Stimulated activated CD4-positive, alpha-beta T cell treated with anti-CD3 and anti-CD28 coated beads, TNF-alpha, amount 100 ng/mL, for 48 hours (primary cell): ENCODE measurements around the gene REXO1.

Source experiments
- DNase-seq, 3 donors: peaks; one replicate each; pipeline ENCODE4 v3.0.0-alpha.2; 2020; ENCODE audit warnings: low read depth in 3 of 3

REXO1 gene

DNA sequence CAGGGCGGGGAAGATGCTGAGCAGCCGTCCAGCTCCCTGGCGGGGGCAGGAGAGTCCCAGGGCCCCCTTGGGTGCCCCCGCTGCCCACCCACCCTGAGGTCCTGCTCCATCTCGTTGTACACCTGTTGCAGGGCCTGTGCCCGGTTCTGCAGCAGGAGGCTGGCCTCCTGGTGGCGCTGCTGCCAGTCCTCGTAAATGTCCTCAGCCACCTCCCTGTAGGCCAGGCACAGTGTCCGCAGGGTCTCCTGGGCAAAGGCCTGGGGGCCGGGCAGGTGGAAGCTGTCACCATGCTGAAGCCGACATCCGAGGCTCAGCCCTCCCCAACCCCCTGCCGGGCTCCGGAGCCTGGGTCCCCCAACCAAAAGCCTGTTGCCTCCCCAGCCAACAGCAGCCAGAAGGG is 56.4 kb downstream of the REXO1 start:
- no peak for DNase-seq

DNA sequence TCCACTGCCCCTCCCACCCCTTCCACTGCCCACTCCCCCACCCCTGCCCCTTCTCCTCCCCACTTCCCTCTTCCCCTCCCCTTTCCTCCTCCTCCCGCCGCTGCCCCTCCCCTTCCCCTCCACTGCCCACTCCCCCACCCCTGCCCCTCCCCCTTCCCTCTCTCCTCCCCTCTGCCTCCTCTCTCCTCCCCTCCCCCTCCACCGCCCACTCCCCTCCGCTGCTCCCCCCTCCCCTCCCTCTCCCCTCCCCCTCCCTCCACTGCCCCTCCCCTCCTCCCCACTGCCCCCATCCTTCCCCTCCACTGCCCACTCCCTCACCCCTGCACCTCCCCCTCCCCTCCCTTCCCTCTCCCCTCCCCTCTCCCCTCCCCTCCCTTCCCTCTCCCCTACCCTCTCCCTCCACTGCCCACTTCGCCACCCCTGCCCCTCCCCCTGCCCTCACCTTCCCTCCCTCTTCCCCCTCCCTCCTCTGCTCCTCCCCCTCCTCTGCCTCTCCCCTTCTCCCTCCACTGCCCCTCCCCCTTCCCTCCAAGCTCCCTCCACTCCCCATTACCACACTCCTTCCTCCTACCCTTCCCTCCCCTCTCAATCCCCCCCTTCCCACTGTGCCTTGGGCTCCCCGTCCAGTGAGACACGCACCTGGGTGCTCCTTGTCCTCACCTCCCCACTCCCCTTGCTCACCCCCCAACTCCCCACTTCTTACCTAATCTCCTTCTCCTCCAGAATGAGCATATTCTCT is 58.1 kb downstream of the REXO1 start:
- no peak for DNase-seq

- DNase-seq: no peak
Measured at GRCh38 chr19:1789261-1790041, 58.8 kb downstream of the REXO1 start.

GRCh38 chr19:1787116-1787515 is 61.2 kb downstream of the REXO1 start:
- no peak for DNase-seq

- no peak for DNase-seq
Measured at GRCh38 chr19:1786668-1787067, 61.6 kb downstream of the REXO1 start.

DNA sequence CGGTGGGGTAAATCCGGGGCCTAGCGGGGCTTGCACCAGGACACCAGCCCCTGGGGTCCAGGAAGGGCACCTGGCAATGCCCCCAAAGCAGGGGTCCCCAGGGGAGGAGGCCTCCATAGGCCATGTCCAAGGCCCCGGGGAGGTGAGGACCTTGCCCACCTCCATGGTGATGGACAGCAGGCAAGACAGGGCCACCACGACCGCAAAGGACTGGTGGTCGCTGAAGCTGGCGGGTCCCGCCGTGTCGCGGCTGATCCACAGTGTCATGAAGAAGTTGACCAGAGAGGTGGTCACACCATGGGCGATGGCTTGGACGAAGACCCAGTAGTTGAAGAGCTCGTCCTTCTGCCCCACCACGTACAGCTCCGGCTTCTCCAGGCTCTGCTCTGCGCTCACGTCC is 63.0 kb downstream of the REXO1 start:
- DNase-seq: no peak

DNA sequence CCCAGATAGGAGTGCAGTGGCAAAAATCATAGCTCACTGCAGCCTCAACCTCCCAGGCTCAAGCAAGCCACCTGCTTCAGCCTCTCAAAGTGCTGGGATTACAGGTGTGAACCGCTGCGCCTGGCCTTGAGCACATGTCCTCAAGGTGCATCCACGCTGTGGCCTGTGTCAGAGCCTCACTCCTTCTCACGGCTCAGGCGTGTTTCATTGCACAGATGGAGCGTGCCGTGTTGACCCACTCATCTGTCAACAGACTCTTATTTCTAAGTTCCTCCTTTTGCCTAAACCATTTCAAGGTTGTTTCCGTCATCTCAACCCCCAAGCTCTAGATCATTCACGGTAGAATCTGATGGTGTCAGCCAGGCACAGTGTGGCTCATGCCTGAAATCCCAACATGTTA is 64.4 kb downstream of the REXO1 start:
- no peak for DNase-seq

DNA sequence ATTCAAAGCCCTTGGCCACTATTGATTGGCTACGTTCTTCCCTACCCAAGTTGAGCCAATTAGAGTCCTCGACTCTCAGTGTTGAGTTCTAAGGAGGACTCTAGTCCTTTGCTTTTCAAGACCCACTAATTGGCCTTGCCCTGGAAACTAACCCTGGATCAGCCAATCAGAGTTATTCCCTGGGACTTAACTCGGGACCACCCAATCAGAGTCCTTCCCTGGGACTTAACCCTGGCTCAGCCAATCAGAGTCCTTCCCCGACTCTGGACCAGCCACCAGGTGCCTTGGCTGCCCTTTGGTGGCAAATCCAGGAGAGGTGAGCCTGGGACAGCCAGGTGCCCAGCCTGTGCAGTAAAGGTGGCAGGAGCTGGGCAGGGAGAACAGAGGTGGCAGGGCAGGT is 64.9 kb downstream of the REXO1 start:
- no peak for DNase-seq

- no peak for DNase-seq
Measured at GRCh38 chr19:1782521-1782920, 65.8 kb downstream of the REXO1 start.

GRCh38 chr19:1780272-1780958 is 67.9 kb downstream of the REXO1 start:
- no peak for DNase-seq

DNA sequence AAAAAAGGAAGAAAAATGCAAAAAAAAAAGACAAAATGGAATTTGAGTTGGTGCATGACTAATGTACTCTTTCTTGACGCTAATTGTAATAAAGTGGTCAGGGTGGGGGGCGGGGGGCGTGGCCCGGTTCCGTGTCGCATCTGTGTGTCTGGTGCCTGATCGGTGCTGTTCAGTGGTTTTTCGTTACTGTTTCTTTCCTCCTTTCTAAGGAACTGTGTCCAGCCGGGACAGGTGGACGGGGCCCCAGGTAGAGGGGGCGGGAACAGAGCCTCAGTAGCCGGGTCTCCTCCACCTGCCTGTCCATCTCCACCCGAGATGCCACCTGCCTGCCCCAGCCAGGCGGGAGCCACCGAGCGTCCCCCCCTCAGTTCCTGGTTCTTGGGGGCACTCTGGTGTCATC is 68.7 kb downstream of the REXO1 start:
- no peak for DNase-seq

- DNase-seq: no peak
Measured at GRCh38 chr19:1777149-1777548, 71.1 kb downstream of the REXO1 start.

- DNase-seq: no peak
Measured at GRCh38 chr19:1776606-1777147, 71.6 kb downstream of the REXO1 start.

DNA sequence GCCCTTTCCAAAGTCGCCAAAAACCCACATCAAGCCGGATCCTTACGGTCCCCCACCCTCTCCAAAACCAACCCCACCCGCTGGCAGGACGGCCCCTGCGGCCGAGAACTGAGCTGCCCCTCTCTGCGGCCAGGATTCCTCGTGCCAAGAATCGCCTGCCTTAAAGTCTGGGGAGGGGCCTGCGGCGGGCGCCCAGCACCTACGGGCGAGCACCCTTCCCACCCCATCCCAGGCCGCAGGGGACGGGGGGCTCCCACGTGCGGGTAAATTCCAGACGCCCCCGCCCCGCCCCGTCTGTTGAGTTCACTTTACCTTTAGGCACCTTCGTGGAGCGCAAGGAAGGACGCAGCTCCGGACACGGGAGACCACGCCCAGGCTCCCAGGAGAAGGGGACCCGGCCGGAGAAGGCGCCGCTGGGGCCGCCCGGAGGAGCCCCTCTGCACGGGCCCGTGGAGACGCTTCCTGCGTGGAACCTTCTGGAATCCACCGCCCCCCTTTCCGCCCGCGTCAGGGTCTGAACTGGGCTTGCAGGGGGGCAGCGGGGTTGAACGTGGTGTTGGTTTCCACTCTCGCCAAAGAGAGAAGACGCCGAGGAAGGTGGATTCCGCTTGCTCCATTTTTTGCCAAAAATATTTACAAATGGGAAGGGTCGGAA is 72.2 kb downstream of the REXO1 start:
- no peak for DNase-seq

- no peak for DNase-seq
Measured at GRCh38 chr19:1774989-1775772, 73.1 kb downstream of the REXO1 start.

DNA sequence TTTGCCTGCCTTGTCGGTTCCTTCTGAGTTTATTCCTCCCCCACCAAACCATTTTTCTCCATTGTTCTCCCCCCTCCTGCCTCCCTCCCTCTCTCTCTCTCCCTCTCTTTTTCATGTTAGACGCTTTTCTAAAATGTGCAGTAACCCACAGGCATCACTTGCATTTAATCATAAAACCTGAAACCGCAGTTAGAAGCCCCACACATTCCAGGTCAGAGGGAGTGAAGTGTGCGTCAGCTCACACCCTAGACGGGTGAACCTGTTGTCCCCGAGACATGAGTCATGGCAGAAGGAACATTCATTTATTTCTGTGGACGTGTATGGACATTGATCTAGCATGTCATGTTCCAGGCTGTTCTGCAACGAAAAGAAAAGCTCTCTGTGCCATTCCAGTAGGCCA is 75.1 kb downstream of the REXO1 start:
- DNase-seq: no peak

GRCh38 chr19:1770866-1771576 is 77.3 kb downstream of the REXO1 start:
- DNase-seq: no peak

DNA sequence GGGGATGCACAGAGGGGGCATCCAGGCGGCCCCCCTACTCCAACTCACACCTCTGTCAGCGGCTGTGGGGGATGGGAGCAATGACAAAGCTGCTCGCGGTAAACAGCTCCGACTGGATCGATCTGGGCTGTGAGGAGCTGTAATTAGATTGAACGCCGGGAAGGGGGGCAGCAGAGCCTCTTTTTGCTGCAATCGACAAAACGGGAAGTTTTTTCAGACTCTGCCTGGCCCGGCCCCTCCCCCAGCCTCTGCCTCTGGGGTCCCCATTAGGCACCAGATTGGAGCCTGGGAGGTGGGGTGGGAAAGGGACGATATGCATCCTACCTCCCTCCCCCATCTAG is 78.7 kb downstream of the REXO1 start:
- DNase-seq: no peak

- DNase-seq: no peak
Measured at GRCh38 chr19:1768918-1769644, 79.2 kb downstream of the REXO1 start.

DNA sequence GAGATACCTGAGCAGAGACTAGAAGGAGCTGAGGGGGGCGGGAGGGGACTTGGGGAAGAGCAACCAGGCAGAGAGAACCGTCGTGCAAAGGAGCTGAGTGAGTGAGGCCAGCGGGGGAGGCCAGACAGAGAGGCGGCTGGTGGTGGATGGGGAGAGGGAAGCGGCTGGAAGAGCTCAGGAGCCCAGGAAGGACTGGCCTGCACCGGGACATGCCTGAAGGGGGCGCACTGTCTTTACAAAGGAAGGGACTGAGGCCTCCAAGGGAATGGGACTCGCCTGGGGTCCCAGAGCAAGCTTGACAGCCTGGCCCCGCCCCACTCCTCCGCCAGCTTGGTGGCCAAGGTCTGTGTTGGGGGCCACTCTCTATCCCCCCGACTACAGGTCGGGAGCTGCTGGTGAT is 80.0 kb downstream of the REXO1 start:
- DNase-seq: no peak
